DMS 273 (cell line): ENCODE measurements around the gene CARMIL3.
A peak's percentile ranks its signal among the peaks of the same experiment; 100 is the strongest.
"Not testable (repeated sequence)": the region's sequence is repeated elsewhere in the genome, so short reads cannot be mapped to it uniquely, and the experiment has no call there.

Experiments
- DNase-seq: peaks from one replicate; lab custom pipeline; 2025; ENCODE audit not compliant: unreplicated experiment; lab: John Stamatoyannopoulos, UW

The CARMIL3 gene

GRCh38 chr14:24051789-24052655 lies at the start of gene CARMIL3:
TSS of gene CARMIL3 (plus strand) at chr14:24052009. CDS start at chr14:24052154, 145 bp downstream.
- peak; percentile 87 for DNase-seq

- not testable (repeated sequence) for DNase-seq
These were observed 45.4 kb upstream of the CARMIL3 start for GRCh38 chr14:24006471-24006816.

DNA sequence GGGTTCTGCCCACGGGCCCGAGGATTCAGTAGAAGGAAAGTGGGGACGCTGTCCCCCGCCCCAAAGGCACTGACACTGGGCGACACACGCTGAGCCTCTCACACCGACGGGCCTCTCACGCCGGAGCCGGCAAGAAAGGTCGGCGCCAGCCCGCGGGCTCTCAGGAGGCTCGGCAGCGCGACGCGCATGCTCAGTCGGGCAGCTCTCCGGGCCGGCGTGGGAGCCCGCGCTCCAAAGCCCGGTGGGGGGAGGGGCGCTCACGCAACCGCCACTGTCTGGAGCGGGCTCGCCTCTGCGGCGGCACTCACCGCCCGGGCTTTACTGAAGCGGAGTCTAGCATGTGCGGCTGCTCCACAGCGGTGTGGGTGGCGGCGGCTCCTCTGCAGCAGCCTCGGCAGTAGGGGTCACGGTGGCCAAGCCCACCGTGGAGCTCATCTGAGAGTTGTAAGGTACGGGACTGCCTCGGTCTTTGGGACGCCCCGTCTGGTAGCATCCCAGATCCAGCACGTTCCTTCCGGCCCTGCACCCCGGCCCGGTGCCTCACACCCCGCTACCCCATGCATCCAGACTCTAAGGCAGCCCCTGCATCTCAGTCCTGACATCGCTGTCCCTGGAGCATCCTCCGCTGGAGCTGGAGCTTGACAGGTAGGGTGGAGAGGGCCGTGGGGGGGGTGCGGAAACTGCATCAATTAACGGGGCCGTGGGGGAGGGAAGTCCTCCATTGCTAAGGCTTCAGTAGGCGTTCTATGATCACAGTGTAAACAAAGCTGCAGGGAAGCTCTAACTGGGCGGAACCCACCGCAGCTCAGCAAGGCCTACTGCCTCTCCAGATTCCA lies 44.8 kb upstream of the CARMIL3 start:
- peak; percentile 61 for DNase-seq

DNA sequence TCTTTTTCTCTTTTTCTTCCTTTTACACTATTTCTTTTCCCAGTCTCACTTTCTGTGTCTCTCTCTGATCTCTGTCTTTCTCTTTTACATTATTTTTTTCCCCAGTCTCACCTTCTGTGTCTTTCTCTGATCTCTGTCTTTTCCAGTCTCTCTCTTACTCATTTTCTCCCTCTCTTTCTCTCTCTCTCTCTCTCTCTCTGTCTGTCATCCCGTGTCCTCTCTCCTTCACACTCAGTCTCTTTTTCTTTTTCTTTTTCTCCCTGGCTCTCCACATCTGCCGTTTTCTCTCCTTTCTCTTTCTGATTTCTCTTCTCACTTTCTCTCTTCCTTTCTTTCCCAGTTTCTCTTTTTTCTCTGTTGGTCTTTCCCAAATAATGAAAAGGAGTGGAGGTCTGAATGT lies 40.8 kb upstream of the CARMIL3 start:
- no peak for DNase-seq

DNA sequence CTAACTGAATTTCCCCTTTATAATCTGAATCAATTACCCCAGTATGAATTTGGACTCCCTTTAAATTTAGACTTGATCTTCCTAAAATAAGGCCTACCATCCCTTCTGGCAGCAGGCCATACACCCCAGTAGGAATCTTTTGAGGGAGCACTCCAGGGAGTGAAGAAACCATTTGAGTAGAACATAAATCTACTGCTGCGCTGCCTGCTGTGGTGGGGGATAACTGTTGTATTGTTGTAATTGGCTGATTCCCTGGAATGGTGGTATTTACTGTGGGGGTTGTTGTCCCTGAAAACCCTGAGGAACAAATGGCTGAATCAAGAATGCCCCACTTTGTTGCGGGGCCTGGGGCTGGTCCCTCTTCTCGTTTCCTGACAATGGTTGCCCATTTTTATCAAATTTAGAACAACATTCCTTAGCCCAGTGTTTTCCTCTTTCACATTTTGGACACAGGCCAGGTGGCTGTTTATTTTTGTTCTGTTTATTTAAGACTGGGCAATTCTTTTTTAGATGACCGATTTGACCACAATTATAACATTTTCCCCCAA lies 39.0 kb upstream of the CARMIL3 start:
- not testable (repeated sequence) for DNase-seq

DNA sequence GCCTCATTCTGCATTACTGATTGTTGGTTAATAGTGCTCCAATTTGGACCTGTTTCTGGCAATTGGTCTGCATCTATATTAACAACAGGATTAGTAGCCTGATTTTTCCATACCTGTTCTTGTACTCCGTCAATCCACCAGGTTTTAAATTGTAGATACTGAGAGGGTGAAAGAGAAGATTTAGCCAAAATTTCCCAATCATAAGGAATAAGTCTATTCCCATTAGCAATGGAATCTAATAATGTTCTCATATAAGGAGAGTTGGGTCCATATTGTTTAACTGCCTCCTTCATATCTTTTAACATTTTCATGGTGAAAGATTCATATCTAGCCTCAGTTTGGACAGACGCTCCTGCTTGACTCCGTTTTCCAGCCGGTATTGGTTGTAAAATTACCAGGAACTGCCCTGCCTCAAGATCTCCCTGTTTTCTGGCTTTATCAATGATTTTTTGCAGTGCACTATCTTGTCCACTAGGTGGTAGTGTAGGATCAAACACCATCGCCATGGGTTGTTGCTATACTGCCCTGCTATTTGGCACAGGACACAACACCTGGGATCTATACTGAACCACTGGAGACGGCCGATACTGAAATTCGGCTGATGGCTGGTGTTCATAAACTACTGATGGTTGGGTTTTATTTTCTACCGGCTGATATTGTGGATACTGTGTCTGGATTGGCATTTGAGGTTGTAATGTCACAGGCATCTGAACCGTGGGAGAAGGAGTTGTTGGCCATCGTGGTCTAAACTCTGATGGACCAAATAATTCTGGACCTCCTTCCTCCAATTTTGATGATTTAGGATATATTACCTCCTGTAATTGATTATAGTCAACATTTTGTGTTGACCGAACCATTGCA lies 37.9 kb upstream of the CARMIL3 start:
- DNase-seq = peak; percentile 88

GRCh38 chr14:24015745-24016144 lies 36.1 kb upstream of the CARMIL3 start:
- DNase-seq = not testable (repeated sequence)

DNA sequence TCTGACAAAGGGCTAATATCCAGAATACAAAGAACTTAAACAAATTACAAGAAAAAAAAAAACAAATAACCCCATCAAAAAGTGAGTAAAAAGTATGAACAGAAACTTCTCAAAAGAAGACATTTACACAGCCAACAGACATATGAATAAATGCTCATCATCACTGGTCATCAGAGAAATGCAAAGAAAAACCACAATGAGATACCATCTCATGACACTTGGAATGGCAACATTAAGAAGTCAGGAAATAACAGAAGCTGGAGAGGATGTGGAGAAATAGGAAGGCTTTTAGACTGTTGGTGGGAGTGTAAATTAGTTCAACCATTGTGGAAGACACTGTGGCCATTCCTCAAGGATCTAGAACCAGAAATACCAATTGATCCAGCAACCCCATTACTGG lies 32.8 kb upstream of the CARMIL3 start:
- DNase-seq = not testable (repeated sequence)

GRCh38 chr14:24019944-24020343 lies 31.9 kb upstream of the CARMIL3 start:
- not testable (repeated sequence) for DNase-seq

- DNase-seq = not testable (repeated sequence)
These were observed 31.3 kb upstream of the CARMIL3 start for GRCh38 chr14:24020520-24020919.

DNA sequence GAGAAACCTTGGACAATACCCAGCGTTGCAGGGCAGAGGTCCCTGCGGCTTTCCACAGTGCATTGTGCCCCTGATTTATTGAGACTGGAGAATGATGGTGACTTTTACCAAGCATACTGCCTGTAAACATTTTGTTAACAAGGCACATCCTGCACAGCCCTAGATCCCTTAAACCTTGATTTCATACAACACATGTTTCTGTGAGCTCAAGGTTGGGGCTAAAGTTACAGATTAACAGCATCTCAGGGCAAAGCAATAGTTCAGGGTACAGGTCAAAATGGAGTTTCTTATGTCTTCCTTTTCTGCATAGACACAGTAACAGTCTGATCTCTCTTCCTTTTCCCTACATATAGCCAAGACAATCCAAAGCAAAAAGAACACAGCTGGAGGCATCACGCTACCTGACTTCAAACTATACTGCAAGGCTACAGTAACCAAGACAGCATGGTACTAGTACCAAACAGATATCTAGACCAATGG lies 26.8 kb upstream of the CARMIL3 start:
- not testable (repeated sequence) for DNase-seq

- not testable (repeated sequence) for DNase-seq
These were observed 22.1 kb upstream of the CARMIL3 start for GRCh38 chr14:24029687-24030086.

DNA sequence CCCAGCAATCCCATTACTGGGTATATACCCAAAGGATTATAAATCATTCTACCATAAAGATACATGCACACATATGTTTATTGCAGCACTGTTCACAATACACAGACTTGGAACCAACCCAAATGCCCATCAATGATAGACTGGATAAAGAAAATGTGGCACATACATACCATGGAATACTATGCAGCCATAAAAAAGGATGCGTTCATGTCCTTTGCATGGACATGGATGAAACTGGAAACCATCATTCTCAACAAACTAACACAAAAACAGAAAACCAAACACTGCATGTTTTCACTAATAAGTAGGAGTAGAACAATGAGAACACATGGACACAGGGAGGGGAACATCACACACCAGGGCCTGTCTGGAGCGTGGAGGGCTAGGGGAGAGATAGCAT lies 20.5 kb upstream of the CARMIL3 start:
- DNase-seq = not testable (repeated sequence)

DNA sequence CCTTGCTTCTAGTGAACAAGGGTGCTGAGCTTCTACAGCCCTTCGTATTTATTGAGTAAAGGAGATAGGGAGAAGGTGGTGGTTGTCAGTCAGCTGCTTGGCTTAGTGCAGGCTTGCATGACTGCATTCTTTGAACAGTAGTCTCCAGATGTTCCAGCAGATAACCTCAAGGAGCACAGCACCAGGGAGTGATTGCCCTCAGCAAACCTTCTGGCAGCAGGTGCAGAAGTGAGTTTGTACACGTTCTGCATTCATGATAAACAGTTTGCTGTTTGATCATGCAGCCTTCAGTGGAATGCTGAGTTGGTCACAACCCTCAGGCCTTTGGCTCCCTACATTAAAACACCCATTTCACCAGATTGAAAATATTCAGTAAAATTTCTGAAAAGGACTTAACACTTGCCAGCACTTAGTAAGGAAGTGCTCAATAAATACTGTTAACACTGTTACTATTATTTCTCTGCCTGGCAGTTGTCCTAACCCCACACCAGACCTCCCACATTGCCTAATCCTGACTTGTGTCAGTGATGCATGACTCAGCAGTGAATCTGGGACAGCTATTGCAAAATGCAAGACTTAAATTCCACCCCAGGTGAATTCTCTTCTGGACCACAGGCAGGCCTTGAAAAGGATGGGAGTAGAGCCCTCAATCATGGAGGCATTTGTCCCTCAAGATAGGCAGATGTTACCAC lies 18.9 kb upstream of the CARMIL3 start:
- peak; percentile 12 for DNase-seq

- not testable (repeated sequence) for DNase-seq
These were observed 16.0 kb upstream of the CARMIL3 start for GRCh38 chr14:24035769-24036168.

DNA sequence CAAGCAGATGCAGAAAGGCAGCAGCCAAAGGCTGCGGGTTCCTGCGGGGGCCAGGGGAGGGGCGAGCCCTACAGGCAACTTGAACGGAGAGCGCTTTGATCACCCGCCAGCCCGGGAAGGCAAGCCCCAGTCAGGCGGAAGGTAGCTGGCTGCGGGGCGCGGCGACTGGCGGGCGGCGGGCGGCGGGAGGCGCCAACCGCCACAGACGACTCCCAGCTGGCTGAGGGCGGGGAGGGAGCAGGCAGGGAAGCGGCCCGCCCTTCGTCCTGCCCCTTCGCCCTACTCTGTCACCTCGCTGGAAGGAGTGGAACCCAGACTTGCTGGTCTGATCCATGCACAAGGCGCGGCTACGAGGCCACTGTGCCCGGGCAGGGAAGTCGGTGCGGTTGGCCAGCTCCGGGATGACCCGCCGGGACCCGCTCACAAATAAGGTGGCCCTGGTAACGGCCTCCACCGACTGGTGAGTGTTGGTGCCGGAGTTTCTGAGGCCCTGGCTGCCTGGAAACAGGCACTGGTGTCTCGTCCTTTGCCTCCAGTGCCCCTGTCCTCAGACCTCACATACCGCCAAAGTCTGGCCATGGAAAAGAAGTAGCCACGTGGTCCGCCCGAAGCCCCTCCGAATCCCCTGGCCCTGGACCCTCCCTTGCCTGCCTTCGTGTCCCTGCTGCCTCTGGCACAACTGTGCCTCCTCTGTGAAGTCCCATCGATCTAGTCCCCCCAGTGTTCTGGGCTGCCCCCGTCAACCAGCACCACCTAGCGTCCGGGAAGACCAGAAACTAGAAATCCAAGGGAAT lies 15.4 kb upstream of the CARMIL3 start:
- peak; percentile 91 for DNase-seq

GRCh38 chr14:24036963-24037657 lies 14.7 kb upstream of the CARMIL3 start:
- not testable (repeated sequence) for DNase-seq

DNA sequence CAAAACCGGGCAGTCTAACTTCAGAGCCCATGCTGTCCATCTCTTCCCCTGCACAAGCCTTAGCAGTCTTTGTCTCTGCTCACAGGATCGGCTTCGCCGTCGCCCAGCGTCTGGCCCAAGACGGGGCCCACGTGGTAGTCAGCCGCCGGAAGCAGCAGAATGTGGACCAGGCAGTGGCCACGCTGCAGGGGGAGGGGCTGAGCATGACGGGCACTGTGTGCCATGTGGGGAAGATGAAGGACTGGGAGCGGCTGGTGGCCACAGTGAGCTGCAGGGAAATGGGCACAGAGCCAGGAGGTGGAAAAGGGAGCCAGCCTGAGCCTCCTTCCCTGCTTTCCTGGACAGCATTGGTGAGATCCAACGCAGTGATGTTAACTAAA lies 14.2 kb upstream of the CARMIL3 start:
- peak; percentile 10 for DNase-seq

DNA sequence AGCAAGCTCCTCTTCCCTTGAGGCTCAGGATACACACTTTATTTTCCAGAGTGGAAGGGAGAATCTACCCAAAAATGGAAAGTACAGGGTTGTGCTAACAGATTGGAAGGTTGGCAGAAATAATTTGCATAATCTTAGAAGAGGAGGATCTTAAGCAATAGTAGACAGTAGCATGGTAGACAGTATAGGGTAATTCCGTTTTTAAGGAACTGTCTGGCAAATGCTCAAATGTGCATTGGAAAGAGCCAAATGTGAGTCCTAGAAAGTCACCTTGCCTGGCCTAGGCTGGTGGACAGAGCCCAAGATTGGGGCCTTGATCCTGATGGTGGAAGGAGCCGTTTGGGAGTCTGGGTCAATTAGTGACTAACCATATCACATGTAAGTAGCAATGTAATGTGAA lies 13.1 kb upstream of the CARMIL3 start:
- DNase-seq = no peak
